ENCODE data around the gene LAMP2.

LAMP2 gene

GRCh38 chrX:120468479-120468824 lies 644 bp downstream of the LAMP2 start:
- H2AFZ ChIP-seq (ENCODE audit: low read length): no peak overlapping the region
- H4K20me1 ChIP-seq (ENCODE audit: insufficient read depth, low read length): no peaks in the 10 kb centered on the region
- H3K27ac ChIP-seq (ENCODE audit: low read depth, low read length, poor library complexity, severe bottlenecking): peak overlapping the region; percentile 61
- H3K9me3 ChIP-seq (ENCODE audit: low read length): no peaks in the 10 kb centered on the region
- peak overlapping the region; percentile 85 for H3K4me3 ChIP-seq (ENCODE audit: low read depth, low read length, poor library complexity, severe bottlenecking)
- H3K4me2 ChIP-seq (ENCODE audit: low read length): peak overlapping the region; percentile 96
- H3K9me2 ChIP-seq (ENCODE audit: low read depth, low read length): no peaks in the 10 kb centered on the region
- peaks cover 47% of the 10 kb centered on the region for H3K4me1 ChIP-seq (ENCODE audit: insufficient read depth, low read length, severe bottlenecking)
- TF ChIP-seq EZH2 (IDR thresholded peaks at IDR 0.05; ENCODE audit: borderline replicate concordance, low read length) (no peak), CTCF (IDR thresholded peaks at IDR 0.05; ENCODE audit: low read length) (no peak)
- peaks cover 48% of the 10 kb centered on the region for H3K79me2 ChIP-seq (ENCODE audit: insufficient read depth, low read length)
- H3K27me3 ChIP-seq (ENCODE audit: insufficient read depth, low read length): no peaks in the 10 kb centered on the region
- H3K36me3 ChIP-seq (ENCODE audit: insufficient read depth, low read length): no peaks in the 10 kb centered on the region
- H3K9ac ChIP-seq (ENCODE audit: low read length): peak overlapping the region; percentile 85
- no peaks in the 10 kb centered on the region for H3F3A ChIP-seq (ENCODE audit: insufficient read depth, low read length)

- peak overlapping the region; percentile 85 for H3K4me3 ChIP-seq (ENCODE audit: low read depth, low read length, poor library complexity, severe bottlenecking)
- peak overlapping the region; percentile 85 for H3K9ac ChIP-seq (ENCODE audit: low read length)
- no peaks in the 10 kb centered on the region for H4K20me1 ChIP-seq (ENCODE audit: insufficient read depth, low read length)
- no peaks in the 10 kb centered on the region for H3F3A ChIP-seq (ENCODE audit: insufficient read depth, low read length)
- no peaks in the 10 kb centered on the region for H3K9me2 ChIP-seq (ENCODE audit: low read depth, low read length)
- H3K9me3 ChIP-seq (ENCODE audit: low read length): no peaks in the 10 kb centered on the region
- peak overlapping the region; percentile 96 for H3K4me2 ChIP-seq (ENCODE audit: low read length)
- H3K27me3 ChIP-seq (ENCODE audit: insufficient read depth, low read length): no peaks in the 10 kb centered on the region
- H2AFZ ChIP-seq (ENCODE audit: low read length): no peak overlapping the region
- no peaks in the 10 kb centered on the region for H3K36me3 ChIP-seq (ENCODE audit: insufficient read depth, low read length)
- TF ChIP-seq EZH2 (IDR thresholded peaks at IDR 0.05; ENCODE audit: borderline replicate concordance, low read length): no peak
- TF ChIP-seq CTCF (IDR thresholded peaks at IDR 0.05; ENCODE audit: low read length): no peak
- peaks cover 51% of the 10 kb centered on the region for H3K4me1 ChIP-seq (ENCODE audit: insufficient read depth, low read length, severe bottlenecking)
- peak overlapping the region; percentile 61 for H3K27ac ChIP-seq (ENCODE audit: low read depth, low read length, poor library complexity, severe bottlenecking)
- peaks cover 52% of the 10 kb centered on the region for H3K79me2 ChIP-seq (ENCODE audit: insufficient read depth, low read length)
Measured at GRCh38 chrX:120468071-120468470, 1.0 kb downstream of the LAMP2 start.

- Histone ChIP-seq H3K9me3 (ENCODE audit: low read length) (no peaks in the 10 kb centered on the region), H3K4me2 (ENCODE audit: low read length) (peak overlapping the region; percentile 38; the same call in 1 of the 2 replicates), H4K20me1 (ENCODE audit: insufficient read depth, low read length) (no peaks in the 10 kb centered on the region), H3K4me1 (ENCODE audit: insufficient read depth, low read length, severe bottlenecking) (peaks cover 81% of the 10 kb centered on the region), H3K9ac (ENCODE audit: low read length) (no peak overlapping the region), H3K27ac (ENCODE audit: low read depth, low read length, poor library complexity, severe bottlenecking) (no peak overlapping the region), H3K4me3 (ENCODE audit: low read depth, low read length, poor library complexity, severe bottlenecking) (no peak overlapping the region), H3K79me2 (ENCODE audit: insufficient read depth, low read length) (peaks cover 79% of the 10 kb centered on the region), H3K36me3 (ENCODE audit: insufficient read depth, low read length) (peaks cover 4% of the 10 kb centered on the region; the same call in 1 of the 2 replicates), H2AFZ (ENCODE audit: low read length) (no peak overlapping the region), H3K27me3 (ENCODE audit: insufficient read depth, low read length) (no peaks in the 10 kb centered on the region), H3F3A (ENCODE audit: insufficient read depth, low read length) (no peaks in the 10 kb centered on the region), H3K9me2 (ENCODE audit: low read depth, low read length) (no peaks in the 10 kb centered on the region)
- TF ChIP-seq EZH2 (IDR thresholded peaks at IDR 0.05; ENCODE audit: borderline replicate concordance, low read length): no peak
- no peak for TF ChIP-seq CTCF (IDR thresholded peaks at IDR 0.05; ENCODE audit: low read length)
Measured at GRCh38 chrX:120464411-120464810, 4.7 kb downstream of the LAMP2 start.

Measured in OCI-LY1 (cell line).